GM10266 (cell line): Measurements from ENCODE around the gene GLTP.
"Not testable (repeated sequence)": the region's sequence is repeated elsewhere in the genome, so short reads cannot be mapped to it uniquely, and the experiment has no call there.

ENCODE experiments used
- DNase-seq: peaks from one replicate; pipeline ENCODE4 v3.0.0; 2012; ENCODE audit errors: extremely low spot score
- CTCF ChIP-seq: IDR thresholded peaks from 2 replicates; pipeline ENCODE4 v1.5.1; 2012; ENCODE audit warnings: mild to moderate bottlenecking, low read depth; ENCODE audit not compliant: control insufficient read depth, insufficient read depth; ENCODE audit errors: missing control alignments

The GLTP gene, protein sequence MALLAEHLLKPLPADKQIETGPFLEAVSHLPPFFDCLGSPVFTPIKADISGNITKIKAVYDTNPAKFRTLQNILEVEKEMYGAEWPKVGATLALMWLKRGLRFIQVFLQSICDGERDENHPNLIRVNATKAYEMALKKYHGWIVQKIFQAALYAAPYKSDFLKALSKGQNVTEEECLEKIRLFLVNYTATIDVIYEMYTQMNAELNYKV

GRCh38 chr12:109880043-109880931 lies at the start of gene GLTP:
TSS of gene GLTP (minus strand) at chr12:109880541. CDS start at chr12:109880374, 167 bp downstream.
- DNase-seq = peak; percentile 97
- peak; percentile 97 for TF ChIP-seq CTCF

DNA sequence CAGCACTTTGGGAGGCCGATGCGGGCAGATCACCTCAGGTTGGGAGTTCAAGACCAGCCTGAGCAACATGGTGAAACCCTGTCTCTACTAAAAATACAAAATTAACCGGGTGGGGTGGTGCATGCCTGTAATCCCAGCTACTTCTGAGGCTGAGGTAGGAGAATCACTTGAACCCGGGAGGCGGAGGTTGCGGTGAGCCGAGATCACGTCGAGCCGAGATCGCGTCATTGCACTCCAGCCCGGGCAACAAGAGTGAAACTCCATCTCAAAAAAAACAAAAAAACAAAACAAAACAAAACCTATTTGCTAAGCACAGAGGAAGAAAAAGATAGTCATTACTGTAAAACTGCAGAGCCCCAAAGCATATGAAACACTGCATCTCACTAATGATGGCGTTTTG lies 49.0 kb upstream of the GLTP start:
- DNase-seq = not testable (repeated sequence)

DNA sequence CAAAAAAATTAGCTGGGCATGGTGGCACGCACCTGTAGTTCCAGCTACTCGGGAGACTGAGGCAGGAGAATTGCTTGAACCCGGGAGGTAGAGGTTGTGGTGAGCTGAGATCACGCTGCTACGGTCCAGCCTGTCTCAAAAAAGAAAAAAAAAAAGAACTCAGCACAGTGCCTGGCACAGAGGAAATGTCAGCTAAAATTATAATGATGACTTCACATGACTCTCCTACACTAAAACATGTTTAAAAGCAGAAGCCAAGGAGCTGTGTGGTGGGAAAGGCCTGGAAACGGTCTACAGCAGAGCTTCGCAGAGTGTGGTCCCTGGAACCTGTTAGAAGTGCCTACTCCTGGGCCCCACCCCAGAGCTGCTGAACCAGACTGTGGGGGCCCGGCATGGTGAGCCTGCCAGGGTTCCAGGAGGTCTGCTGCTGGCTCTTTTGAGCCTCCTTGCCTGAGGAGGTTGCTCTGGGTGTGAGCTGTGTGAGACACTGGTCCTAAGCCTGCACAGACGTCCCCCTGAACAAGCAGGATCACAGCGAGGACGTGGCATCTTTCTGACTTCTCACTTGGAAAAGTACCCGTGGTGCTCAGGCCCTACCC lies 47.8 kb upstream of the GLTP start:
- DNase-seq = no peak
- no peak for TF ChIP-seq CTCF

- peak; percentile 47 for DNase-seq
- TF ChIP-seq CTCF = peak; percentile 46
Measured at GRCh38 chr12:109927622-109928021, 47.3 kb upstream of the GLTP start.

- no peak for TF ChIP-seq CTCF
Measured at GRCh38 chr12:109926488-109927210, 46.3 kb upstream of the GLTP start.

GRCh38 chr12:109926016-109926415 lies 45.7 kb upstream of the GLTP start:
- DNase-seq = no peak
- TF ChIP-seq CTCF = no peak

More at GRCh38 chr12:109926488-109927210, 46.3 kb upstream of the GLTP start:
- no peak for DNase-seq

GRCh38 chr12:109925185-109925840 lies 45.0 kb upstream of the GLTP start:
- DNase-seq = no peak
- TF ChIP-seq CTCF = no peak
